Measurements from ENCODE around the gene TMEM51.

Gene TMEM51

DNA sequence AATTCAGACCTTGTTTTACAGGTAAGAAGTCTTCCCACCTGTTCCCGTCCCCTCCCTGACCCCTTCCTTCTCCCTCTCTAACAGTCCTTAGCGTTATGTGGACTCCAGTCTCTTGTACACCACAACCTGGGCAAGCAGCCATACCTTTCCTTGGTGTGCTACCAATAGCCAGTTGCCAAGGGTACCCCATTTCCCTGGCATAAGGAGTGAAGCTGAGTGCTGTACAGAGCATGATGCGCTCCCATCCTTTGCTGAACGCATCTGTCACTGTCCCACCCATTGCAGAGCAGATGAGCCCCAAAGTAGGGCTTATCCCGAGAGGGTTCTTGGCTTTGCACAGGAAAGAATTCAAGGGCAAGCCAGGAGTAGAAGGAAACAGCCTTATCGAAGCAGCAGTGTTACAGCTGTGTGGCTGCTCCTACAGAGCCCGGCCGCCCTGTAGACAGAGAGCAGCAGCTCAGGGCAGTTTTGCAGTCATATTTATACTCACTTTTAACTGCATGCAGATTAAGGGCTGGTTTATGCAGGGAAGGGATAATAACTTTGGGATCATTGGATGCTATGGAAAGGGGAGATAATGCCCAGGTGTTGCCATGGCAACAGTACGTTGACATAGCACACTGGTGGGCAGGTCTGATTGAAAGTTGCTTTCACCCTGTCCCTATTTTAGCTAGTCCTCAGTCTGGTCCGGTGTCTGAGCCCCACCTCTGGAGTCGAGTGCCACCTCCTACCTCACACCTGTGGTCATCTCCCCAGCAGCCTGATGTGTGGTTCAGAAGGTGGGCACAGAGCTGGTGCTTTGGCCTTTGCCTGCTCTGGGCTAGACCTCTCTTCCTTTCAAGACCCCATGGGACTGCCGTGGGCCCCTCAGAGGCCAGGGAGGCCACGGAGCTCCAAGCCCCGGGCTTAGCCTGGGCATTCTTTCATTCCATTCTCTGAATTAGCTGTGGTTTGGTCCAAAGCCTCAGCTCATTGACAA is 98.6 kb downstream of the TMEM51 start:
- no peak for DNase-seq (ENCODE audit: low read depth)
- TF ChIP-seq, protein P1, sequence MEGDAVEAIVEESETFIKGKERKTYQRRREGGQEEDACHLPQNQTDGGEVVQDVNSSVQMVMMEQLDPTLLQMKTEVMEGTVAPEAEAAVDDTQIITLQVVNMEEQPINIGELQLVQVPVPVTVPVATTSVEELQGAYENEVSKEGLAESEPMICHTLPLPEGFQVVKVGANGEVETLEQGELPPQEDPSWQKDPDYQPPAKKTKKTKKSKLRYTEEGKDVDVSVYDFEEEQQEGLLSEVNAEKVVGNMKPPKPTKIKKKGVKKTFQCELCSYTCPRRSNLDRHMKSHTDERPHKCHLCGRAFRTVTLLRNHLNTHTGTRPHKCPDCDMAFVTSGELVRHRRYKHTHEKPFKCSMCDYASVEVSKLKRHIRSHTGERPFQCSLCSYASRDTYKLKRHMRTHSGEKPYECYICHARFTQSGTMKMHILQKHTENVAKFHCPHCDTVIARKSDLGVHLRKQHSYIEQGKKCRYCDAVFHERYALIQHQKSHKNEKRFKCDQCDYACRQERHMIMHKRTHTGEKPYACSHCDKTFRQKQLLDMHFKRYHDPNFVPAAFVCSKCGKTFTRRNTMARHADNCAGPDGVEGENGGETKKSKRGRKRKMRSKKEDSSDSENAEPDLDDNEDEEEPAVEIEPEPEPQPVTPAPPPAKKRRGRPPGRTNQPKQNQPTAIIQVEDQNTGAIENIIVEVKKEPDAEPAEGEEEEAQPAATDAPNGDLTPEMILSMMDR (conservative IDR thresholded peaks at IDR 0.05; ENCODE audit: control insufficient read depth, insufficient read depth, low read depth, low read length) = no peak
- H3K4me3 ChIP-seq (ENCODE audit: control insufficient read depth, low read depth, low read length) = no peak overlapping the region

DNA sequence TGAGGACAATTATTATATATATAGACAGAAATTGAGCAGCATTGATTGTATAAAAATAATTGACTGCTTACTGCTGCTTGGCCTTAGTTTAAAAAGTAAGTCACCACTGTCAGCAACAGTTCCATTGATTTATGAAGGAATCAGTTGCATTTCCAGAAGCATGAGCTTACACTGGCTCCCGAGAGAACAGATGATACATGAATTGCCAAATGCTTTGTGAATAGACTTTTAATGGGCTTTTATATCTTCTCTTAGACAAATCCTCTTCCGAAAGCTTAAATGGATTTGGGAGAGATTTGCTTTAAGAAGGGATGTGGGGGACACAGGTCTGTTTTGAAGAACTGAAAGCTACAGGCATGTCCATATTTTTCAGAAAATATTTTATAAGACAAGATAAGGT is 101.0 kb downstream of the TMEM51 start:
- no peak overlapping the region for H3K4me3 ChIP-seq (ENCODE audit: control insufficient read depth, low read depth, low read length)
- TF ChIP-seq, protein P1 (conservative IDR thresholded peaks at IDR 0.05; ENCODE audit: control insufficient read depth, insufficient read depth, low read depth, low read length) = no peak
- peak; percentile 52 for DNase-seq (ENCODE audit: low read depth)

DNA sequence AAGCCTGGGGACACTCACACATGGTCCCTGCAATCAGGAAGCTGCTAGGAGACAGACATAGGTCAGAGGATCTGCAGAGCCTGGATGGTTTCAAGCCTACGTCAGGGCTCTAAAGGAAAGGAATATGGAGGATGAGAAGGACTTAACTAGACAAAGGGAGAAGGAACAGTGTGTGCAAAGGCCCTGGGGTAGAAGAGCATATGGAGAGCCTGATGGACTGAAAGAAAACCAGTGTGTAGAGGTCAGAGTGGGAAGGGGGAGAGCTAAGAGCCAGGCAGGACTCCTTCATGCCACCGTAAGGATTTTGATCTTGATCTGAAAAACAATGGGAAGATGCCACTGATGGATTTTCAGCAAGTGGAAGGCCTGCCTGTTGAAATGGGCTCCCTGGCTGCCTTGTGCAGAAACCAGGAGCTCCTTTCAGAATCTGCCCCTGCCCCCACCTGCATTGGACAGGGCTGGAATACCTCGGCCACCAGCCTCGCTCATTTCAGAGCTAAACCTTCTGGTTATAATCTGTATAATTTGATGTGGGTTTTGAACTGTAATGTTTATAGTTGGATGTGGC is 102.1 kb downstream of the TMEM51 start:
- TF ChIP-seq, protein P1 (conservative IDR thresholded peaks at IDR 0.05; ENCODE audit: control insufficient read depth, insufficient read depth, low read depth, low read length) = no peak
- no peak for DNase-seq (ENCODE audit: low read depth)
- no peak overlapping the region for H3K4me3 ChIP-seq (ENCODE audit: control insufficient read depth, low read depth, low read length)

DNA sequence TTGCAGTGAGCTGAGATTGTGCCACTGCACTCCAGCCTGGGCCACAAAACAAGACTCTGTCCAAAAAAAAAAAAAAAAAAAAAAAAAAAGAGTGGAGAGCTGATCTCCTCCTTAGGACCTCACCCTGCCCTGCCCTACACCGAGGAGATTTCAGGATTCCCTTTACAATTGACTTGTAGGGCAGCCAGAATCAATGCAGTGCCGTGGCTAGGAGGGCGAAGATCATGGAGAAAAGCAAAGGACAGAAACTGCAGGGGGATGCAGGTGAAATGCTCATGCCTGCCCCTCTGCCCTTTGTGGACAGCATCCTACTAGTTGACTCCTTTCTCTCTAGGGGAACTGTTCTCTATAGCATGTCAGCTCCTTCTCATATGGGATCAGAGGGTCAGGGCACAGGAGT is 103.0 kb downstream of the TMEM51 start:
- no peak overlapping the region for H3K4me3 ChIP-seq (ENCODE audit: control insufficient read depth, low read depth, low read length)
- no peak for DNase-seq (ENCODE audit: low read depth)
- TF ChIP-seq, protein P1 (conservative IDR thresholded peaks at IDR 0.05; ENCODE audit: control insufficient read depth, insufficient read depth, low read depth, low read length) = no peak

DNA sequence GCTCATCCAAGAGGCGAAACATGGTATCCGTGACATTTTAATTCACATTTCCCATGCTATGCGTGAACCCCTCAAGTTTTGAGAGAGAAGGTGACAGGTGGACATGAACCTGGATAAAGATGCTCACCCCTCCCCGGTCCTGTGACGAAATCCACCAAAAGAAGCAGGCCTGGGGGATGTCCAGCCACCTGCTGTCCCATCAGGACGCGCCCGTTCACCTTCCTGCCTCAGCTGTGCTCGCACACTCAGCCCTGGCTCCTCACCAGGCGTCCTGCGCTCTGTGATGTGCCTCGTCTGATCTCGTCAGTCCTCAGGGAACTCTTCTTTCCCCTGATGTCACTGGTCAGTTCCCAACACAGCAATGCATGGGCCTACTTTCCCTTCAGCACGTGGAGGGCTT is 103.8 kb downstream of the TMEM51 start:
- no peak for DNase-seq (ENCODE audit: low read depth)
- TF ChIP-seq, protein P1 (conservative IDR thresholded peaks at IDR 0.05; ENCODE audit: control insufficient read depth, insufficient read depth, low read depth, low read length) = no peak
- no peak overlapping the region for H3K4me3 ChIP-seq (ENCODE audit: control insufficient read depth, low read depth, low read length)

DNA sequence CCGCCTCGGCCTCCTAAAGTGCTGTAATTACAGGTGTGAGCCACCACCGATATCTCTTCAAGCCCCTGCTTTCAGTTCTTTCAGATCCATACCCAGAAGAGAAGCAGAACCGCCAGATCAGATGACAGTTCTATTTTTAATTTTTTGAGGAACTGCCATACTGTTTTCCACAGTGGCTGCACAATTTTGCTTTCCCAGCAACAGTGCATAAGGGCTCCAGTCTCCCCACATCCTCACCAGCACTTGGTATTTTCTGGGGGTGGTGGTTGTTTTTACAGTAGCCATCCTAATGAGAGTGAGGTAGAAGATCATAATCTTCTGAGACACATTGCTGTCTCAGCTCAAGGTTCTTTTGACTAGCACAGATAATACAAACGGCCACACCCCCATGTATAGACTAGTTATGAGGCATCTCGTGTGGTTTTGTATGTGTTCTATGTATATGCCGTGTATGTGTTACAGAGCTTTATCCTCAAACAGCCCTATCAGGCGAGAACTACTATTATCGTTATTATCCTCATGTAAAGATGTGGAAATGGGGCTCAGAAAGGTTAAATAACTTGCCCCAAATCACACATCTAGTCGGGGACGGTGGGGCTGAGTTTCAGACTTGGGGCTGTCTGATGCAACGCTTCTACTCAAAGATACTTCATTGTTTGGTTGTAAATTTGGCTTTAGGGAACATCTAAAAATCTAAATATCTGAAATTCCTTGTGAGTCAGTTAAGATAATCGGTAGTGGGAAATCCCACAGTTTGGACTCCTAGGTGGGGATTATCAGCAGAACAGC is 105.5 kb downstream of the TMEM51 start:
- no peak overlapping the region for H3K4me3 ChIP-seq (ENCODE audit: control insufficient read depth, low read depth, low read length)
- no peak for DNase-seq (ENCODE audit: low read depth)
- TF ChIP-seq, protein P1 (conservative IDR thresholded peaks at IDR 0.05; ENCODE audit: control insufficient read depth, insufficient read depth, low read depth, low read length) = no peak
